A549 (cell line): Measurements from ENCODE around the gene MYLK. TPM values are rescaled to one million over a fixed set of nuclear protein-coding genes. Genes with fewer than 3 reads are reported as not detected.

Source experiments
- ATAC-seq, 2 experiments: fragments of 200-7000 bp in 1 of 2; fragments of >200 bp in 1 of 2; cut with Nextera tagmentation in 1 of 2; cut with Tn5 transposase in 1 of 2; 3 replicates each; pipeline versions ENCODE4 v1.8.0 to v1.9.1; 2018 to 2020; ENCODE audit warnings: mild to moderate bottlenecking in 1 of 2, moderate library complexity in 1 of 2
- CTCF ChIA-PET: fragments of 300-600 bp; sonication (Branson Sonifier 250); formaldehyde crosslinking; extraction: SDS; loops from one replicate; lab custom pipeline; 2021; ENCODE audit warnings: antibody characterized with exemption, inconsistent platforms; lab: Yijun Ruan, JAX
- POLR2A ChIA-PET: fragments of 350-600 bp; formaldehyde crosslinking; extraction: SDS; loops from one replicate; lab custom pipeline; 2021; ENCODE audit warnings: antibody characterized with exemption, inconsistent platforms; lab: Yijun Ruan, JAX
- DNase-seq, 2 experiments: peaks; one replicate each; pipeline versions ENCODE4 v3.0.0 to v3.0.0-alpha.2; 2011 to 2016; ENCODE audit warnings: low read depth in 1 of 2, low spot score in 1 of 2
- FAIRE-seq: peaks from 2 replicates; lab custom pipeline; 2011; peaks lifted over from hg19 to GRCh38; lab: Jason Lieb, UNC
- H3K27ac ChIP-seq, 2 experiments: fragments of >200 bp; sonication (Bioruptor Twin); formaldehyde crosslinking; 3 replicates each; pipeline ENCODE4 v1.5.1; 2016 to 2017
- H3K4me1 ChIP-seq: fragments of >200 bp; sonication (Bioruptor Twin); formaldehyde crosslinking; 3 replicates; pipeline ENCODE4 v1.6.1; 2016
- H3K4me2 ChIP-seq: fragments of >200 bp; sonication (Bioruptor Twin); formaldehyde crosslinking; 3 replicates; pipeline ENCODE4 v1.6.1; 2016
- H3K4me3 ChIP-seq: fragments of >200 bp; sonication (Bioruptor Twin); formaldehyde crosslinking; 3 replicates; pipeline ENCODE4 v1.5.1; 2016
- H3K9me3 ChIP-seq: fragments of >200 bp; sonication (Bioruptor Twin); formaldehyde crosslinking; 3 replicates; pipeline ENCODE4 v1.6.1; 2016
- CEBPB ChIP-seq, 2 experiments: fragments of >200 bp in 1 of 2; sonication (Bioruptor Twin) in 1 of 2; formaldehyde crosslinking in 1 of 2; IDR thresholded peaks; 2 replicates each; pipeline ENCODE4 v1.6.1; 2012 to 2016
- E2F6 ChIP-seq: IDR thresholded peaks from 2 replicates; pipeline ENCODE4 v1.6.1; 2012; ENCODE audit warnings: low read depth, borderline replicate concordance
- EHF ChIP-seq: fragments of 250-450 bp; sonication (Bioruptor Pico); IDR thresholded peaks from 2 replicates; pipeline ENCODE4 v1.5.0; 2020; ENCODE audit warnings: mild to moderate bottlenecking
- EHMT2 ChIP-seq: fragments of 200-600 bp; sonication (generic); IDR thresholded peaks from 2 replicates; pipeline ENCODE4 v1.6.1; 2016; ENCODE audit warnings: antibody characterized with exemption, low read depth, mild to moderate bottlenecking, moderate library complexity
- MYC ChIP-seq: IDR thresholded peaks from 2 replicates; pipeline ENCODE4 v1.6.1; 2012; ENCODE audit warnings: mild to moderate bottlenecking, inconsistent platforms, low read length, improper control_type of control experiment, borderline replicate concordance
- NR3C1 ChIP-seq: fragments of >200 bp; sonication (Bioruptor Twin); formaldehyde crosslinking; IDR thresholded peaks from 3 replicates; pipeline ENCODE4 v1.6.1; 2017
- PBX3 ChIP-seq: IDR thresholded peaks from 2 replicates; pipeline ENCODE4 v1.6.1; 2012
- PHF8 ChIP-seq: fragments of 200-600 bp; sonication (generic); IDR thresholded peaks from 2 replicates; pipeline ENCODE4 v1.6.1; 2016; ENCODE audit warnings: low read depth, mild to moderate bottlenecking, antibody characterized with exemption, moderate library complexity, borderline replicate concordance
- RAD21 ChIP-seq, 2 experiments: fragments of >200 bp in 1 of 2; sonication (Bioruptor Twin) in 1 of 2; formaldehyde crosslinking in 1 of 2; IDR thresholded peaks in 1 of 2; conservative IDR thresholded peaks in 1 of 2; 2 replicates in 1 of 2; 3 replicates in 1 of 2; pipeline ENCODE4 v1.6.1; 2012 to 2018; ENCODE audit warnings: inconsistent platforms in 1 of 2
- RNF2 ChIP-seq: fragments of 200-600 bp; sonication (generic); IDR thresholded peaks from 2 replicates; pipeline ENCODE4 v1.6.1; 2016; ENCODE audit warnings: low read depth, mild to moderate bottlenecking, antibody characterized with exemption, moderate library complexity, borderline replicate concordance
- SMC3 ChIP-seq: fragments of >200 bp; sonication (Bioruptor Twin); formaldehyde crosslinking; IDR thresholded peaks from 3 replicates; pipeline ENCODE4 v1.6.1; 2018; ENCODE audit warnings: inconsistent platforms
- TP53 ChIP-seq: fragments of 250-450 bp; sonication (Bioruptor Pico); IDR thresholded peaks from 2 replicates; pipeline ENCODE4 v1.5.0; 2021; ENCODE audit warnings: mild to moderate bottlenecking, moderate library complexity
- ZC3H11A ChIP-seq: fragments of 450-650 bp; IDR thresholded peaks from 2 replicates; pipeline ENCODE4 v1.6.1; 2014; ENCODE audit warnings: antibody characterized with exemption, mild to moderate bottlenecking
- ZSCAN20 ChIP-seq: fragments of 250-450 bp; sonication (Bioruptor Pico); IDR thresholded peaks from 2 replicates; pipeline ENCODE4 v1.8.0; 2022; ENCODE audit warnings: mild to moderate bottlenecking, moderate library complexity
- WGBS: methylation state at CpG from one replicate; pipeline ENCODE4 v1.1.6; 2017; ENCODE audit errors: missing lambda C conversion rate; 5-methylcytosine and 5-hydroxymethylcytosine counted together
- polyA plus RNA-seq, 4 experiments: library from polyadenylated mRNA; depleted of rRNA in 3 of 4; stranded (reverse); fragments of >200 nt; fragmentation: RNase III in 1 of 4; extraction: RNeasy Plus Mini Kit Qiagen cat#74134 plus additional on column Dnase treatment in 1 of 4; gene quantifications; 2 replicates in 3 of 4; 3 replicates in 1 of 4; pipeline ENCODE4 v1.2.3, GENCODE V29; 2011 to 2017
- TF ChIP-seq, protein P1 (sequence below): fragments of 150-350 bp; IDR thresholded peaks from 2 replicates; pipeline ENCODE4 v1.6.1; 2014; ENCODE audit warnings: low read depth, mild to moderate bottlenecking, low read length
- TF ChIP-seq, protein P2 (sequence below): IDR thresholded peaks from 2 replicates; pipeline ENCODE4 v1.6.1; 2012

MYLK gene
- polyA plus RNA-seq, 2 of the 4 experiments (the other 2 are of a cell fraction), result 16.9 to 17.4 TPM

DNA sequence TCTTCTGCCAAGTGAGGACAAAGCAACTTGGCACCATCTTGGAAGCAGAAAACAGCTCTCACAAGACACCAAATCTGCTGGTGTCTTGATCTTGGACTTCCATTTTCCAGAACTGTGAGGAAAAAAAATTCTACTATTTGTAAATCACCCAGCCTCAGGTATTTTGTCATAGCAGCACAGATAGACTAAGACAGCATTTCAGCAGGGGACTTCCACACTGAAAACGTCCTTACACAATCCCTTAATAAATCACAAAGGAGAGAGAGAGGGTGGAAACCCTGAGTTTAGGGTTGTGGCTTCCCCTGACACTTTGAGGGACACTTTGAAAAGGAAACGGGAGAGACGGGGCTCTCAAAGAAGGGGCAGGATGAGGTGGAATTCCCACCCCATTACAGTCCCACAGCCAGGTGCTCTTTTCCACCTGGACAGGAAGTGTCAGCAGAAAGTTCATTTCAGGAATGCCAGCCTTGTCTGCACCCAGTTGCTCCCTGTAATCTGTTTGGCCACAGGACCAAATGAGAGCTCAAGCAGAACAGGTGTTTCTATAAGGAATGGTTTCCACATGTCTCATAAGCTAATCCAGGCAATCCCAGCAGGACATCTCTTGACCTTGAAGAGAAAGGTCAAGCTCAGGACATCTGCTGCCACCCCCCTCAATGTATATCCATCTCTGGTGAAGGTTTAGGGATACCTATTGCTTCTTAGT lies 51.3 kb downstream of the MYLK start:
- no peak overlapping the region for H3K4me3 ChIP-seq
- no peak overlapping the region for H3K27ac ChIP-seq
- DNase-seq (no peak), FAIRE-seq (no peak), ATAC-seq (no peak)
- H3K4me1 ChIP-seq, result no peaks in the 10 kb centered on the region
- H3K4me2 ChIP-seq, result no peak overlapping the region
- peaks cover 17% of the 10 kb centered on the region for H3K9me3 ChIP-seq
- peak in 1 of 2 experiments; percentile 51; a peak in 2 of 4 replicates for TF ChIP-seq CEBPB (IDR thresholded peaks at IDR 0.05)
- TF ChIP-seq PBX3, result no peak
- WGBS, result 87% methylated on average over 3 of the region's 3 CpGs
- ChIA-PET POLR2A (no interaction called here), CTCF (no interaction called here)

DNA sequence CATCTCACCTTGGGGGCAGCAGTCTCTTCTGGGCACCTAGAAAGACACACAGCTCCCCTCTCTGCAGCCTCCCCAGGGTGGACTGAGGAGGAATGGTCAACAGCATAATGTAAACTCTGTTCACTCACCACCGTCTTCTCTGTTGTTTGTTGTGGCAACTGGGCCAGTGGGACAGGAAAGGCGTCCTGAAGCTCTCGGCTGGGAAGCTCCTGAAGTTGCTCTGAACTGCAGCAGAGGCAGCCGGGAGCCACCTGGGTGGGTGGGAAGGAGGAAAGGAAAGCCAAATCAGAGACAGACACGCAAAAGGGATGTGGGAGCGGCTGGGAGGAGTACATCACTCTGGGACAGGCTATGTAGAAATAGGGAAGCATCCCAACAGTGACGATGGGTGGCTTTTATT lies 52.7 kb downstream of the MYLK start:
- POLR2A ChIA-PET, result no interaction called here
- Histone ChIP-seq H3K4me1 (no peaks in the 10 kb centered on the region), H3K9me3 (peaks cover 24% of the 10 kb centered on the region)
- no peak for DNase-seq
- WGBS, result 76% methylated on average over 6 of the region's 7 CpGs
- TF ChIP-seq SMC3 (no peak), EHMT2 (no peak), TP53 (CRISPR knock-in tag) (no peak), PHF8 (no peak)
- TF ChIP-seq, protein P1, sequence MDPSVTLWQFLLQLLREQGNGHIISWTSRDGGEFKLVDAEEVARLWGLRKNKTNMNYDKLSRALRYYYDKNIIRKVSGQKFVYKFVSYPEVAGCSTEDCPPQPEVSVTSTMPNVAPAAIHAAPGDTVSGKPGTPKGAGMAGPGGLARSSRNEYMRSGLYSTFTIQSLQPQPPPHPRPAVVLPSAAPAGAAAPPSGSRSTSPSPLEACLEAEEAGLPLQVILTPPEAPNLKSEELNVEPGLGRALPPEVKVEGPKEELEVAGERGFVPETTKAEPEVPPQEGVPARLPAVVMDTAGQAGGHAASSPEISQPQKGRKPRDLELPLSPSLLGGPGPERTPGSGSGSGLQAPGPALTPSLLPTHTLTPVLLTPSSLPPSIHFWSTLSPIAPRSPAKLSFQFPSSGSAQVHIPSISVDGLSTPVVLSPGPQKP, result no peak
- TF ChIP-seq, protein P2, sequence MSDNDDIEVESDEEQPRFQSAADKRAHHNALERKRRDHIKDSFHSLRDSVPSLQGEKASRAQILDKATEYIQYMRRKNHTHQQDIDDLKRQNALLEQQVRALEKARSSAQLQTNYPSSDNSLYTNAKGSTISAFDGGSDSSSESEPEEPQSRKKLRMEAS, result no peak
- TF ChIP-seq, all 56 proteins: peak for 0
- ATAC-seq (no peak), FAIRE-seq (no peak)
- H3K27ac ChIP-seq, result no peak overlapping the region
- CTCF ChIA-PET, result interaction anchor here (0.8 to 0.9 kb wide), 2 partner anchors 18 to 82 kb away, joined by 3 read pairs; no protein-coding TSS in a partner anchor
- H3K4me3 ChIP-seq, result no peak overlapping the region
- no peak overlapping the region for H3K4me2 ChIP-seq

DNA sequence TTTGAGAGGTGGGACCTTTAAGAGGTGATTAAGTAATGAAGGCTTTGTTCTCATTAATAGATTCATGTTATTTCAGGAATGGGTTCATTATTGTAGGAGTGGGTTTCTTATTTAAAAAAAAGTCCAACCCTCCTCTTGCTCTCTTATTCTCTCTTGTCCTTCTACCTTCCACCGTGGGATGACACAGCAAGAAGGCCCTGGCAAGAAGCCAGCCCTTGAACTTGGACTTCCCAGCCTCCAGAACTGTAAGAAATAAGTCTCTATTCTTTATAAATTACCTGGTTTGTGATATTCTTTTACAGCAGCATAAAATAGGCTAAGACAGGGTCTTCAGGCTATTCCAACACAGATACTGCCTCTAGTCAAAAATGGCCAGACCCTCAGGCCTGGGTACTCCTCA lies 62.2 kb downstream of the MYLK start:
- POLR2A ChIA-PET, result no interaction called here
- DNase-seq, result no peak
- Histone ChIP-seq H3K4me1 (0 out of 3 replicates have a peak, but pooled peaks cover 3% of the 10 kb centered on the region), H3K4me2 (no peak overlapping the region), H3K9me3 (peaks cover 17% of the 10 kb centered on the region), H3K27ac (no peak overlapping the region), H3K4me3 (no peak overlapping the region)
- CTCF ChIA-PET, result no interaction called here
- TF ChIP-seq RNF2 (no peak), MYC (no peak), NR3C1 (no peak), E2F6 (no peak), ZC3H11A (no peak), EHF (CRISPR knock-in tag) (no peak), PBX3 (no peak), CEBPB (IDR thresholded peaks at IDR 0.05) (no peak), ZSCAN20 (CRISPR knock-in tag) (no peak), RAD21 (conservative IDR thresholded peaks at IDR 0.05 in 1 of 2, IDR thresholded peaks at IDR 0.05 in 1 of 2) (no peak), SMC3 (no peak)
- TF ChIP-seq, protein P2, result no peak
- FAIRE-seq, result no peak
- ATAC-seq, result no peak
- WGBS, result 92% methylated on average over 1 of the region's 1 CpG
